MM.1S (cell line): ENCODE measurements around the gene ARHGAP8.

Experiments used
- DNase-seq: peaks from one replicate; pipeline ENCODE4 v3.0.0-alpha.2; 2015
- H2AFZ ChIP-seq: fragments of 300-600 bp; sonication (generic); 2 replicates; pipeline ENCODE4 v1.6.0; 2016; ENCODE audit warnings: antibody characterized with exemption, low read length
- H3F3A ChIP-seq: fragments of 300-600 bp; sonication (generic); 2 replicates; pipeline ENCODE4 v1.6.1; 2016; ENCODE audit warnings: mild to moderate bottlenecking, antibody characterized with exemption, low read length, moderate library complexity, mixed read lengths; ENCODE audit not compliant: insufficient read depth
- H3K27ac ChIP-seq: fragments of 300-600 bp; sonication (generic); 2 replicates; pipeline ENCODE4 v1.5.1; 2016; ENCODE audit warnings: mild to moderate bottlenecking, low read length
- H3K27me3 ChIP-seq: fragments of 300-600 bp; sonication (generic); replicated peaks from 2 replicates; pipeline ENCODE4 v1.6.0; 2016; ENCODE audit warnings: low read length; ENCODE audit not compliant: insufficient read depth
- H3K36me3 ChIP-seq: fragments of 300-600 bp; sonication (generic); replicated peaks from 2 replicates; pipeline ENCODE4 v1.6.1; 2016; ENCODE audit warnings: mild to moderate bottlenecking, low read length, mixed read lengths; ENCODE audit not compliant: insufficient read depth
- H3K4me1 ChIP-seq: fragments of 300-600 bp; sonication (generic); 2 replicates; pipeline ENCODE4 v1.6.1; 2016; ENCODE audit warnings: low read length, mixed read lengths
- H3K4me2 ChIP-seq: fragments of 300-600 bp; sonication (generic); 2 replicates; pipeline ENCODE4 v1.6.0; 2016; ENCODE audit warnings: low read depth, low read length
- H3K4me3 ChIP-seq: fragments of 300-600 bp; sonication (generic); 2 replicates; pipeline ENCODE4 v1.5.1; 2016; ENCODE audit warnings: low read length, mixed read lengths
- H3K79me2 ChIP-seq: fragments of 300-600 bp; sonication (generic); 2 replicates; pipeline ENCODE4 v1.6.1; 2016; ENCODE audit warnings: mixed run types, low read length, mixed read lengths
- H3K9ac ChIP-seq: fragments of 300-600 bp; sonication (generic); 2 replicates; pipeline ENCODE4 v1.6.1; 2016; ENCODE audit warnings: low read length, mixed read lengths
- H3K9me2 ChIP-seq: fragments of 300-600 bp; sonication (generic); replicated peaks from 2 replicates; pipeline ENCODE4 v1.6.1; 2016; ENCODE audit warnings: mild to moderate bottlenecking, low read length, mixed read lengths; ENCODE audit not compliant: insufficient read depth
- H3K9me3 ChIP-seq: fragments of 300-600 bp; sonication (generic); replicated peaks from 2 replicates; pipeline ENCODE4 v1.6.1; 2016; ENCODE audit warnings: mild to moderate bottlenecking, low read length, mixed read lengths; ENCODE audit not compliant: insufficient read depth
- H4K20me1 ChIP-seq: fragments of 300-600 bp; sonication (generic); 2 replicates; pipeline ENCODE4 v1.6.1; 2016; ENCODE audit warnings: mild to moderate bottlenecking, low read length, moderate library complexity, mixed read lengths; ENCODE audit not compliant: insufficient read depth
- EZH2 ChIP-seq: fragments of 300-600 bp; sonication (generic); optimal IDR thresholded peaks from 2 replicates; pipeline ENCODE3; 2017; ENCODE audit warnings: low read depth, mild to moderate bottlenecking, antibody characterized with exemption, low read length, mixed read lengths
- EZH2phosphoT487 ChIP-seq: fragments of 300-600 bp; sonication (generic); IDR thresholded peaks from 2 replicates; pipeline ENCODE4 v1.6.1; 2018; ENCODE audit warnings: antibody characterized with exemption, low read length
- TF ChIP-seq, protein P1 (sequence below): fragments of 300-600 bp; sonication (generic); IDR thresholded peaks from 2 replicates; pipeline ENCODE4 v1.5.1; 2016; ENCODE audit warnings: antibody characterized with exemption, low read length, mixed read lengths

ARHGAP8 gene

GRCh38 chr22:44890416-44891292 is 138.3 kb downstream of the ARHGAP8 start:
- no peaks in the 10 kb centered on the region for H3K79me2 ChIP-seq
- H3F3A ChIP-seq, result no peaks in the 10 kb centered on the region
- H4K20me1 ChIP-seq, result no peaks in the 10 kb centered on the region
- no peak overlapping the region for H3K4me2 ChIP-seq
- H3K9ac ChIP-seq, result no peak overlapping the region
- H3K36me3 ChIP-seq, result no peaks in the 10 kb centered on the region
- H3K27me3 ChIP-seq, result peaks cover 86% of the 10 kb centered on the region
- no peaks in the 10 kb centered on the region for H3K9me3 ChIP-seq
- no peaks in the 10 kb centered on the region for H3K4me1 ChIP-seq
- no peak for TF ChIP-seq EZH2
- no peak for TF ChIP-seq EZH2phosphoT487
- TF ChIP-seq, protein P1, sequence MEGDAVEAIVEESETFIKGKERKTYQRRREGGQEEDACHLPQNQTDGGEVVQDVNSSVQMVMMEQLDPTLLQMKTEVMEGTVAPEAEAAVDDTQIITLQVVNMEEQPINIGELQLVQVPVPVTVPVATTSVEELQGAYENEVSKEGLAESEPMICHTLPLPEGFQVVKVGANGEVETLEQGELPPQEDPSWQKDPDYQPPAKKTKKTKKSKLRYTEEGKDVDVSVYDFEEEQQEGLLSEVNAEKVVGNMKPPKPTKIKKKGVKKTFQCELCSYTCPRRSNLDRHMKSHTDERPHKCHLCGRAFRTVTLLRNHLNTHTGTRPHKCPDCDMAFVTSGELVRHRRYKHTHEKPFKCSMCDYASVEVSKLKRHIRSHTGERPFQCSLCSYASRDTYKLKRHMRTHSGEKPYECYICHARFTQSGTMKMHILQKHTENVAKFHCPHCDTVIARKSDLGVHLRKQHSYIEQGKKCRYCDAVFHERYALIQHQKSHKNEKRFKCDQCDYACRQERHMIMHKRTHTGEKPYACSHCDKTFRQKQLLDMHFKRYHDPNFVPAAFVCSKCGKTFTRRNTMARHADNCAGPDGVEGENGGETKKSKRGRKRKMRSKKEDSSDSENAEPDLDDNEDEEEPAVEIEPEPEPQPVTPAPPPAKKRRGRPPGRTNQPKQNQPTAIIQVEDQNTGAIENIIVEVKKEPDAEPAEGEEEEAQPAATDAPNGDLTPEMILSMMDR, result no peak
- no peak overlapping the region for H3K4me3 ChIP-seq
- no peak overlapping the region for H3K27ac ChIP-seq
- H2AFZ ChIP-seq, result no peak overlapping the region
- no peaks in the 10 kb centered on the region for H3K9me2 ChIP-seq
- no peak for DNase-seq

GRCh38 chr22:44891293-44891747 is 138.9 kb downstream of the ARHGAP8 start:
- Histone ChIP-seq H3K79me2 (no peaks in the 10 kb centered on the region), H3K9me3 (no peaks in the 10 kb centered on the region), H3K4me3 (no peak overlapping the region), H3F3A (no peaks in the 10 kb centered on the region), H3K27me3 (peaks cover 88% of the 10 kb centered on the region), H4K20me1 (no peaks in the 10 kb centered on the region), H3K4me1 (no peaks in the 10 kb centered on the region), H3K9ac (no peak overlapping the region), H3K36me3 (no peaks in the 10 kb centered on the region), H3K9me2 (no peaks in the 10 kb centered on the region), H3K4me2 (no peak overlapping the region), H3K27ac (no peak overlapping the region), H2AFZ (no peak overlapping the region)
- no peak for DNase-seq
- TF ChIP-seq EZH2 (no peak), EZH2phosphoT487 (no peak)
- TF ChIP-seq, protein P1, result no peak

GRCh38 chr22:44891791-44892190 is 139.4 kb downstream of the ARHGAP8 start:
- TF ChIP-seq EZH2phosphoT487, result no peak
- no peak for TF ChIP-seq EZH2
- Histone ChIP-seq H3K9me3 (no peaks in the 10 kb centered on the region), H3F3A (no peaks in the 10 kb centered on the region), H3K4me2 (no peak overlapping the region), H2AFZ (no peak overlapping the region), H3K27ac (no peak overlapping the region), H3K4me1 (no peaks in the 10 kb centered on the region), H3K4me3 (no peak overlapping the region), H3K9ac (no peak overlapping the region), H3K36me3 (no peaks in the 10 kb centered on the region), H3K79me2 (no peaks in the 10 kb centered on the region), H3K27me3 (peaks cover 87% of the 10 kb centered on the region), H3K9me2 (no peaks in the 10 kb centered on the region), H4K20me1 (no peaks in the 10 kb centered on the region)
- no peak for DNase-seq

DNA sequence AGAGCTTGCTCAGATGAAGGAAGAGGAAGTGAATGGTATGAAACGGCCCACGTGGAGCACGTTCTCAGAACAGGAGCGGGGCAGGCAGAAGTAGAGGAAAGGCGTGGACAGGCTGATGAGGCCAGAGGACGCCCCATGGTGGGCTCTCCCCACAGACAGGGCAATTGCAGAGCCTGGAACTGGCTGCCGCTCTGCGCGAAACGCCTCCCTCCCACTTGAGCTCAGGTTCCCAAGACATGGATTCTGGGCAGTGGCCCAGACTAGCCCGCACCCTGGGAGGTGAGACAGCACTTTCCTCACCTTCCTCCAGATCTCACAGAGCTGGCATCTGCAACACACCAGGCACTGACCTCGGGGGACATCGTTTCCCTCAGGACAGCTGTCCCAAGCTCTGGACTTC is 139.9 kb downstream of the ARHGAP8 start:
- no peaks in the 10 kb centered on the region for H3K9me3 ChIP-seq
- no peak overlapping the region for H3K27ac ChIP-seq
- no peak for DNase-seq
- no peaks in the 10 kb centered on the region for H3K36me3 ChIP-seq
- H3F3A ChIP-seq, result no peaks in the 10 kb centered on the region
- H3K27me3 ChIP-seq, result peaks cover 88% of the 10 kb centered on the region
- H3K9me2 ChIP-seq, result no peaks in the 10 kb centered on the region
- H2AFZ ChIP-seq, result no peak overlapping the region
- no peak for TF ChIP-seq EZH2
- no peak for TF ChIP-seq EZH2phosphoT487
- TF ChIP-seq, protein P1, result no peak
- no peaks in the 10 kb centered on the region for H4K20me1 ChIP-seq
- H3K4me1 ChIP-seq, result no peaks in the 10 kb centered on the region
- no peak overlapping the region for H3K4me3 ChIP-seq
- no peaks in the 10 kb centered on the region for H3K79me2 ChIP-seq
- H3K4me2 ChIP-seq, result no peak overlapping the region
- H3K9ac ChIP-seq, result no peak overlapping the region
